Measurements from ENCODE around the gene EBF3. TPM values are rescaled to one million over a fixed set of nuclear protein-coding genes. Genes with fewer than 3 reads are reported as not detected.
A peak's percentile ranks its signal among the peaks of the same experiment; 100 is the strongest.

The EBF3 gene
- total RNA-seq, 1 experiment from 2014 or later: 0.64 TPM

GRCh38 chr10:129927351-129928120 is 36.5 kb downstream of the EBF3 start:
- ATAC-seq (peak; percentile 30; the same call in 1 of the 2 replicates), DNase-seq (ENCODE audit: low read depth, low spot score) (no peak)
- in situ Hi-C loops (cut with HindIII; ENCODE audit: low pct_unique_long_range_greater_than_20kb, low sequenced_read_pairs): no loop called here
- BruUV-seq (replicated peaks): no TSS peak
- POLR2A ChIA-PET: no interaction called here
- Histone ChIP-seq H3K27ac (ENCODE audit: low read length) (no peak overlapping the region), H3K9me3 (ENCODE audit: control insufficient read depth, insufficient read depth, low read depth, low read length) (no peaks in the 10 kb centered on the region), H3K4me3 (ENCODE audit: low read depth in 2 of 2, low read length in 2 of 2) (no peak overlapping the region), H3K4me1 (ENCODE audit: control insufficient read depth, insufficient read depth, low read length) (no peaks in the 10 kb centered on the region), H3K27me3 (ENCODE audit: control insufficient read depth, insufficient read depth, low read length) (no peaks in the 10 kb centered on the region), H3K36me3 (ENCODE audit: control insufficient read depth, insufficient read depth, low read length) (no peaks in the 10 kb centered on the region)
- intact Hi-C loops (cut with micrococcal nuclease; ENCODE audit: unreplicated experiment): no loop called here
- TF ChIP-seq REST (IDR thresholded peaks at IDR 0.05; ENCODE audit: insufficient read depth in 1 of 2, low read depth in 2 of 2, low read length in 1 of 2) (no peak), SIN3A (IDR thresholded peaks at IDR 0.05; ENCODE audit: borderline replicate concordance, insufficient read depth, low read depth, low read length) (no peak), CTCF (IDR thresholded peaks at IDR 0.05) (no peak), POLR2AphosphoS5 (IDR thresholded peaks at IDR 0.05; ENCODE audit: low read depth, low read length) (no peak), TCF7L2 (IDR thresholded peaks at IDR 0.05; ENCODE audit: low read depth, low read length) (no peak)
- CTCF ChIA-PET: no interaction called here

GRCh38 chr10:129926066-129927055 is 37.7 kb downstream of the EBF3 start:
- Histone ChIP-seq H3K36me3 (ENCODE audit: control insufficient read depth, insufficient read depth, low read length) (no peaks in the 10 kb centered on the region), H3K27ac (ENCODE audit: low read length) (no peak overlapping the region), H3K9me3 (ENCODE audit: control insufficient read depth, insufficient read depth, low read depth, low read length) (no peaks in the 10 kb centered on the region), H3K4me3 (ENCODE audit: low read depth in 2 of 2, low read length in 2 of 2) (no peak overlapping the region), H3K27me3 (ENCODE audit: control insufficient read depth, insufficient read depth, low read length) (no peaks in the 10 kb centered on the region), H3K4me1 (ENCODE audit: control insufficient read depth, insufficient read depth, low read length) (no peaks in the 10 kb centered on the region)
- in situ Hi-C loops (cut with HindIII; ENCODE audit: low pct_unique_long_range_greater_than_20kb, low sequenced_read_pairs): no loop called here
- CTCF ChIA-PET: no interaction called here
- POLR2A ChIA-PET: no interaction called here
- DNase-seq (ENCODE audit: low read depth, low spot score) (no peak), ATAC-seq (no peak)
- intact Hi-C loops (cut with micrococcal nuclease; ENCODE audit: unreplicated experiment): no loop called here
- no TSS peak for BruUV-seq (replicated peaks)
- TF ChIP-seq TCF7L2 (IDR thresholded peaks at IDR 0.05; ENCODE audit: low read depth, low read length): no peak
- no peak for TF ChIP-seq REST (IDR thresholded peaks at IDR 0.05; ENCODE audit: insufficient read depth in 1 of 2, low read depth in 2 of 2, low read length in 1 of 2)
- TF ChIP-seq POLR2AphosphoS5 (IDR thresholded peaks at IDR 0.05; ENCODE audit: low read depth, low read length): no peak
- no peak for TF ChIP-seq CTCF (IDR thresholded peaks at IDR 0.05)
- no peak for TF ChIP-seq SIN3A (IDR thresholded peaks at IDR 0.05; ENCODE audit: borderline replicate concordance, insufficient read depth, low read depth, low read length)
